Spleen (tissue), 11 donors: Measurements from ENCODE around the gene N4BP3. TPM values are rescaled to one million over a fixed set of nuclear protein-coding genes. Genes with fewer than 3 reads are reported as not detected.

ENCODE experiments used
- DNase-seq: peaks from one replicate; pipeline ENCODE4 v3.0.0-alpha.2; 2020
- H3K27ac ChIP-seq, 8 donors: fragments of 200-600 bp; sonication (generic) in 7 of 8; 1 replicate in 4 of 8; 2 replicates in 4 of 8; pipeline versions ENCODE4 v1.5.0 to v1.8.0; 2016 to 2021; ENCODE audit warnings: inconsistent platforms in 4 of 8, mild to moderate bottlenecking in 4 of 8, moderate library complexity in 1 of 8
- H3K27me3 ChIP-seq, 7 donors: fragments of 200-600 bp; sonication (generic) in 6 of 7; replicated peaks in 1 of 7; 1 replicate in 4 of 7; 2 replicates in 3 of 7; pipeline versions ENCODE4 v1.5.0 to v1.8.0; 2016 to 2021; ENCODE audit warnings: inconsistent platforms in 3 of 7, mild to moderate bottlenecking in 1 of 7
- H3K36me3 ChIP-seq, 6 donors: fragments of 200-600 bp; sonication (generic) in 5 of 6; 1 replicate in 4 of 6; 2 replicates in 2 of 6; pipeline versions ENCODE4 v1.5.0 to v1.8.0; 2016 to 2021; ENCODE audit warnings: inconsistent platforms in 2 of 6
- H3K4me1 ChIP-seq, 6 donors: fragments of 200-600 bp; sonication (generic) in 5 of 6; 1 replicate in 3 of 6; 2 replicates in 3 of 6; pipeline versions ENCODE4 v1.5.0 to v1.8.0; 2016 to 2021; ENCODE audit warnings: inconsistent platforms in 3 of 6
- H3K4me3 ChIP-seq, 8 donors: fragments of 200-600 bp; sonication (generic) in 7 of 8; 1 replicate in 4 of 8; 2 replicates in 4 of 8; pipeline versions ENCODE4 v1.5.0 to v1.8.0; 2016 to 2021; ENCODE audit warnings: inconsistent platforms in 4 of 8, mild to moderate bottlenecking in 4 of 8, moderate library complexity in 2 of 8
- H3K9me3 ChIP-seq, 8 donors: fragments of 200-600 bp; sonication (generic) in 7 of 8; 1 replicate in 4 of 8; 2 replicates in 4 of 8; pipeline versions ENCODE4 v1.5.0 to v1.8.0; 2016 to 2021; ENCODE audit warnings: inconsistent platforms in 4 of 8
- POLR2A ChIP-seq, 3 donors: fragments of 450-650 bp; IDR thresholded peaks; one replicate each; pipeline ENCODE4 v1.5.1; 2017; ENCODE audit warnings: antibody characterized with exemption in 3 of 3, mild to moderate bottlenecking in 1 of 3
- POLR2AphosphoS5 ChIP-seq, 3 donors: sonication (generic); formaldehyde crosslinking; IDR thresholded peaks; one replicate each; pipeline ENCODE4 v1.5.1; 2017; ENCODE audit warnings: antibody characterized with exemption in 3 of 3
- WGBS, 5 donors: extraction: QIAGEN DNeasy Blood & Tissue Kit in 3 of 5; methylation state at CpG; one replicate each; pipeline versions ENCODE4 v1.1.5 to v1.1.7; 2013 to 2018; 5-methylcytosine and 5-hydroxymethylcytosine counted together
- intact Hi-C: fragments of 100-400 bp; cut with DNase I; formaldehyde crosslinking; loops from one replicate; pipeline ENCODE4 v1.15.0; 2023; ENCODE audit warnings: low total_unique reads
- polyA plus RNA-seq, 3 donors: library from polyadenylated mRNA; stranded (reverse); fragments of 200-250 nt; gene quantifications; one replicate each; pipeline ENCODE4 v1.2.1, GENCODE V29; 2013
- total RNA-seq, 7 donors: library from RNA; depleted of rRNA in 3 of 7; stranded (reverse); fragments of >200 nt in 3 of 7; fragmentation: NEBNext Ultra II Directional in 4 of 7; extraction: Animal tissue kit (Norgen Biotek cat#: 25700) in 4 of 7; gene quantifications; one replicate each; pipeline versions ENCODE4 v1.1.0 to v1.2.1, GENCODE V29; 2016 to 2021
- TF ChIP-seq, protein P1 (sequence below), 11 experiments: fragments of 200-600 bp in 7 of 11; fragments of 450-650 bp in 4 of 11; sonication (generic) in 4 of 11; IDR thresholded peaks in 8 of 11; conservative IDR thresholded peaks in 3 of 11; 1 replicate in 7 of 11; 2 replicates in 4 of 11; pipeline versions ENCODE4 v1.4.0 to v1.8.0; 2016 to 2021; ENCODE audit warnings: antibody characterized with exemption in 11 of 11, inconsistent platforms in 4 of 11, mild to moderate bottlenecking in 1 of 11
- donor health status: healthy with polysubstance abuse.
- donor health status: DM: no; HTN: no; CAD: no; lungs with moderate emphysema.
- donor health status: DM: no; HTN: no; CAD: no.
- donor health status: Bipolar disorder and iron deficiency.
- donor health status: healthy.
- donor health status: DM: no; HTN: no; CAD: no.
- donor health status: DM: yes; HTN: yes; CAD: no.

The N4BP3 gene
- total and polyA plus RNA-seq, 10 donors, result 1.2 to 6.6 (median 3.5) TPM

DNA sequence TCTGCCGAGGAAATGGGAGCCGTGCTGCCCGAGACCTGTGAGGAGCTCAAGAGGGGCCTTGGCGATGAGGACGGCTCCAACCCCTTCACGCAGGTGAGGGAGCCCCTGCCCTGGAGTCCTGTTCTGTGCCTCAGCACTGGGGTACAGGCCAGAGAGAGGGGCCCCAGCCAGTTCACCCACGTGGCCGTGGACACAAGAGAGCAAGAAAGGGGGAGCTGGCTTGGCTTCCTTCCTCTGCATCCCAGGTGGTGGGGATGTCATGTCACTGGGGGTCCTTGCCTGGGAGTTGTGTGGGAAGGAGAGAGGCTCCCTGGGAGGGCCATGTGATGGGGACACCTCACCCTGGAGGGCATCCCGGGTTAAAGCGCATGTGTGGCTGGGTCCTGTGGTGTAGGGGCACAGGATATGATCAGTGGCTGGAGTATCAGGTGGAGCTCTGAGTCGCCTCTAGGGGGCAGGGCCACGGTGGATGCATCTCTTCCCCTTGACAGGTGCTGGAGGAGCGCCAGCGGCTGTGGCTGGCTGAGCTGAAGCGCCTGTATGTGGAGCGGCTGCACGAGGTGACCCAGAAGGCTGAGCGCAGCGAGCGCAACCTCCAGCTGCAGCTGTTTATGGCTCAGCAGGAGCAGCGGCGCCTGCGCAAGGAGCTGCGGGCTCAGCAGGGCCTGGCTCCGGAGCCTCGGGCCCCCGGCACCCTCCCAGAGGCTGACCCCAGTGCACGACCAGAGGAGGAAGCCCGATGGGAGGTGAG, 7.5 kb downstream of the N4BP3 start:
- Histone ChIP-seq H3K36me3 (peaks cover 0 to 18% (median 0%) of the 10 kb centered on the region in 6 donors), H3K27ac (peak overlapping the region in 4 of 8 donors; percentile 7 to 85 (median 36)), H3K4me3 (peak overlapping the region in 4 of 8 donors; percentile 13 to 47 (median 20)), H3K4me1 (peaks cover 45 to 69% (median 65%) of the 10 kb centered on the region in 6 donors), H3K27me3 (peaks cover 0 to 64% (median 7%) of the 10 kb centered on the region in 7 donors), H3K9me3 (no peaks in the 10 kb centered on the region)
- intact Hi-C loops, result no loop called here
- DNase-seq, result peak; percentile 96
- WGBS, 5 donors, result 16 to 56% (median 33%) methylated on average over 15 to 29 of the region's 29 CpGs
- TF ChIP-seq, protein P1, sequence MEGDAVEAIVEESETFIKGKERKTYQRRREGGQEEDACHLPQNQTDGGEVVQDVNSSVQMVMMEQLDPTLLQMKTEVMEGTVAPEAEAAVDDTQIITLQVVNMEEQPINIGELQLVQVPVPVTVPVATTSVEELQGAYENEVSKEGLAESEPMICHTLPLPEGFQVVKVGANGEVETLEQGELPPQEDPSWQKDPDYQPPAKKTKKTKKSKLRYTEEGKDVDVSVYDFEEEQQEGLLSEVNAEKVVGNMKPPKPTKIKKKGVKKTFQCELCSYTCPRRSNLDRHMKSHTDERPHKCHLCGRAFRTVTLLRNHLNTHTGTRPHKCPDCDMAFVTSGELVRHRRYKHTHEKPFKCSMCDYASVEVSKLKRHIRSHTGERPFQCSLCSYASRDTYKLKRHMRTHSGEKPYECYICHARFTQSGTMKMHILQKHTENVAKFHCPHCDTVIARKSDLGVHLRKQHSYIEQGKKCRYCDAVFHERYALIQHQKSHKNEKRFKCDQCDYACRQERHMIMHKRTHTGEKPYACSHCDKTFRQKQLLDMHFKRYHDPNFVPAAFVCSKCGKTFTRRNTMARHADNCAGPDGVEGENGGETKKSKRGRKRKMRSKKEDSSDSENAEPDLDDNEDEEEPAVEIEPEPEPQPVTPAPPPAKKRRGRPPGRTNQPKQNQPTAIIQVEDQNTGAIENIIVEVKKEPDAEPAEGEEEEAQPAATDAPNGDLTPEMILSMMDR (IDR thresholded peaks at IDR 0.05 in 8 of 11, conservative IDR thresholded peaks at IDR 0.05 in 3 of 11), result peak; percentile 13 to 82 (median 65)
- TF ChIP-seq POLR2AphosphoS5 (IDR thresholded peaks at IDR 0.05) (peak; percentile 70 to 82 (median 81)), POLR2A (IDR thresholded peaks at IDR 0.05) (no peak)

DNA sequence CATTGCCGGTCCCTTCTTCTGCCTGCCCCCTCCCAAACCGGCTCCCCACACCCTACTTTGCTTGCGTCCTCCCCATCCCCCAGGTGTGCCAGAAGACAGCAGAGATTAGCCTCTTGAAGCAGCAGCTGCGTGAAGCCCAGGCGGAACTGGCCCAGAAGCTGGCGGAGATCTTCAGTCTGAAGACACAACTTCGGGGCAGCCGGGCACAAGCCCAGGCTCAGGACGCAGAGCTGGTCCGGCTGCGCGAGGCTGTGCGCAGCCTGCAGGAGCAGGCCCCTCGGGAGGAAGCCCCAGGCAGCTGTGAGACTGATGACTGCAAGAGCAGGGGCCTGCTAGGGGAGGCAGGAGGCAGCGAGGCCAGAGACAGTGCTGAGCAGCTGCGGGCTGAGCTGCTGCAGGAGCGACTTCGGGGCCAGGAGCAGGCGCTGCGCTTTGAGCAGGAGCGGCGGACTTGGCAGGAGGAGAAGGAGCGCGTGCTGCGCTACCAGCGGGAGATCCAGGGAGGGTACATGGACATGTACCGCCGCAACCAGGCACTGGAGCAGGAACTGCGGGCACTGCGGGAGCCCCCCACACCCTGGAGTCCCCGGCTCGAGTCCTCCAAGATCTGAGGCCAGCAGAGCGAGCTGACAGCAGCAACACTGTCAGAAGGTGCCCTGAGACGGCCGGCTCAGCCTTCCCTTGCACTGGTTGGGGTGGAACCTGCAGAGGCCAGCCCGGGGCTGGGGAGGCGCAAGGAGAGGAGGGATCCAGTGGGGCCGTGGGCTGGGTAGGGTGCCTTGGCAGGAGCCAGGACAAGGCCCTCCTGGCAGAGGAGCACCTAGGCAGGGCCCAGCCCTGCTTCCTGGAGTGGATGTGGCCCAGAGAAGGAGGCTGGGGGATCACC, 8.3 kb downstream of the N4BP3 start:
- TF ChIP-seq POLR2A (IDR thresholded peaks at IDR 0.05), result no peak
- TF ChIP-seq POLR2AphosphoS5 (IDR thresholded peaks at IDR 0.05), result no peak
- TF ChIP-seq, protein P1 (IDR thresholded peaks at IDR 0.05 in 8 of 11, conservative IDR thresholded peaks at IDR 0.05 in 3 of 11), result no peak
- WGBS, 5 donors, result 66 to 89% (median 80%) methylated on average over 20 to 38 of the region's 38 CpGs
- peaks cover 0 to 56% (median 7%) of the 10 kb centered on the region in 7 donors for H3K27me3 ChIP-seq
- DNase-seq, result no peak
- H3K36me3 ChIP-seq, result peaks cover 0 to 18% (median 0%) of the 10 kb centered on the region in 6 donors
- H3K9me3 ChIP-seq, result no peaks in the 10 kb centered on the region
- H3K27ac ChIP-seq, result peak overlapping the region in 4 of 8 donors; percentile 7 to 85 (median 36)
- peak overlapping the region in 4 of 8 donors; percentile 13 to 47 (median 20) for H3K4me3 ChIP-seq
- peaks cover 38 to 60% (median 57%) of the 10 kb centered on the region in 6 donors for H3K4me1 ChIP-seq
- intact Hi-C loops, result no loop called here

DNA sequence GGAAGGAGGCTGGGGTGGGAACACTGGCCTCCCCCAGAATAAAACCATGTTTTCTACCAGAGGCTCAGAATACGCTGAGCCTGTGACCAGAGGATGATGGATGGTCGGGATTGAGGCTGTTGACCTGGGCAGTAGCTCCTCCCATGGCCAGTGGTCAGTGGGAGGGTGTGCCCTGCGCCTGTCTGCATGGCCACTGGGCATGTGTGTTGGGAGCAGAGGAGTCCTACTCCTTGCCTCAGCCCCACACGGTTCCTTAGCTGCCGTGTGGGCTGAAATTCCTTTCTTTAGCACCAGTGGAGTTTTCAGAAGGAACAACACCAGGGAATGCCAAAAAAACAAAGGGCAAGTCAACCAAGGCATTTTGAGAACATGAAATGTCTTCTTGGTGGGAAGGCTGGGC, 9.0 kb downstream of the N4BP3 start:
- Histone ChIP-seq H3K27ac (no peak overlapping the region), H3K36me3 (peaks cover 0 to 18% (median 0%) of the 10 kb centered on the region in 6 donors), H3K4me1 (peaks cover 32 to 55% (median 50%) of the 10 kb centered on the region in 6 donors), H3K9me3 (no peaks in the 10 kb centered on the region), H3K4me3 (no peak overlapping the region), H3K27me3 (peaks cover 0 to 49% (median 3%) of the 10 kb centered on the region in 7 donors)
- no peak for DNase-seq
- intact Hi-C loops, result no loop called here
- 81 to 95% (median 90%) methylated on average over 3 to 5 of the region's 5 CpGs for WGBS, 5 donors
- no peak for TF ChIP-seq POLR2A (IDR thresholded peaks at IDR 0.05)
- TF ChIP-seq POLR2AphosphoS5 (IDR thresholded peaks at IDR 0.05), result no peak

DNA sequence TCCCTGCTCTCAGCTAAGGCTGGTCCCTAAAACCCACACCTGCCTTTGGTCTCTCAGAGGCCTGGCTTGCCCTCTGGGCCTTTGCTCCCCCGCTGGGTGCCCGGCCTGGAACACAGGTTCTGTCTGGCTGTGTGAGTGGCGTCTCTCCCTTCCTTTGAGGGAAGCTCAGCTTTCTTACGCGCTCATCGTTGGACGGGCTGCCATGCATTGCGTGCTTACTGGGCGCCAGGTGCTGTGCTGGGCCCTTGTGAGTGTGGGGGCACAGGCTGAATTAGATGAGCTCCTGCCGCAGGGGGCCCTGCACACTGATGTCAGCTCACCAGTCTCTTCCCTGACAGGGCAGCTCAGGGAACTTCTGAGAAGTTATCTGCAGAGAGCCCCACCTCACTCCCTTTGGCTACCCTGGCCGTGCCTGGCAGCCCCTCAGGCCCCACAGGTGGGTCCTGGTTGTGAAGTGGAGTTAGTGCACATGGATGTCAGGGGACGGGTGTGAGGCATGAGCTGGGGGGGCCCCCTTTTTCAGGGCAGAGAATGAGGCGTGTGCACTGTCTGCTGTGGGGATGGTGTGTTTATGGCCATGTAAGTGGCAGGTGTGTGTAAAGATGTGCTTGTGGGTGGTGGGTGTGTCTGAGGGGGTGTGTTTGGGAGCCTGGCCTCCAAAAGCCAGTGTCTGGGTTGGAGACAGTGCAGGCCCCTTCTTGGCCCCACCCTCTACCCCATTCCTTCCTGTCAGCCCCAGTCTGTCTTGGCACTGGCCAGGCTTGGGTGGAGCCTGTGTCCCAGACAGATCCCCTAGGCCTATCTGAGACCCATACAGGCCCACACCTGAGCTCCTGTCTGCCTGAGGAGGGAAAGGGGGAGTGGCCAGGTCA, 10.0 kb downstream of the N4BP3 start:
- H3K4me3 ChIP-seq, result no peak overlapping the region
- H3K27me3 ChIP-seq, result peaks cover 0 to 39% (median 0%) of the 10 kb centered on the region in 7 donors
- 81 to 96% (median 92%) methylated on average over 13 of the region's 13 CpGs for WGBS, 5 donors
- H3K9me3 ChIP-seq, result no peaks in the 10 kb centered on the region
- no peak for DNase-seq
- no peak overlapping the region for H3K27ac ChIP-seq
- TF ChIP-seq, protein P1 (IDR thresholded peaks at IDR 0.05 in 8 of 11, conservative IDR thresholded peaks at IDR 0.05 in 3 of 11), result no peak
- TF ChIP-seq POLR2AphosphoS5 (IDR thresholded peaks at IDR 0.05) (no peak), POLR2A (IDR thresholded peaks at IDR 0.05) (no peak)
- intact Hi-C loops, result no loop called here
- H3K4me1 ChIP-seq, result peaks cover 22 to 46% (median 40%) of the 10 kb centered on the region in 6 donors
- H3K36me3 ChIP-seq, result peaks cover 0 to 18% (median 0%) of the 10 kb centered on the region in 6 donors
